K562 treated with DMSO at 1 percent for 48 hours (cell line): ENCODE results near the gene MEPCE. TPM values are rescaled to one million over a fixed set of nuclear protein-coding genes. Genes with fewer than 3 reads are reported as not detected.

Experiments
- total RNA-seq: library from RNA; unstranded; fragments of 300-600 nt; gene quantifications from 2 replicates; pipeline ENCODE4 v1.2.3, GENCODE V29; 2022; ENCODE audit warnings: low replicate concordance; ENCODE audit errors: extremely low read depth

MEPCE gene, protein sequence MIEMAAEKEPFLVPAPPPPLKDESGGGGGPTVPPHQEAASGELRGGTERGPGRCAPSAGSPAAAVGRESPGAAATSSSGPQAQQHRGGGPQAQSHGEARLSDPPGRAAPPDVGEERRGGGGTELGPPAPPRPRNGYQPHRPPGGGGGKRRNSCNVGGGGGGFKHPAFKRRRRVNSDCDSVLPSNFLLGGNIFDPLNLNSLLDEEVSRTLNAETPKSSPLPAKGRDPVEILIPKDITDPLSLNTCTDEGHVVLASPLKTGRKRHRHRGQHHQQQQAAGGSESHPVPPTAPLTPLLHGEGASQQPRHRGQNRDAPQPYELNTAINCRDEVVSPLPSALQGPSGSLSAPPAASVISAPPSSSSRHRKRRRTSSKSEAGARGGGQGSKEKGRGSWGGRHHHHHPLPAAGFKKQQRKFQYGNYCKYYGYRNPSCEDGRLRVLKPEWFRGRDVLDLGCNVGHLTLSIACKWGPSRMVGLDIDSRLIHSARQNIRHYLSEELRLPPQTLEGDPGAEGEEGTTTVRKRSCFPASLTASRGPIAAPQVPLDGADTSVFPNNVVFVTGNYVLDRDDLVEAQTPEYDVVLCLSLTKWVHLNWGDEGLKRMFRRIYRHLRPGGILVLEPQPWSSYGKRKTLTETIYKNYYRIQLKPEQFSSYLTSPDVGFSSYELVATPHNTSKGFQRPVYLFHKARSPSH
- not detected in 2 replicates for total RNA-seq

DNA sequence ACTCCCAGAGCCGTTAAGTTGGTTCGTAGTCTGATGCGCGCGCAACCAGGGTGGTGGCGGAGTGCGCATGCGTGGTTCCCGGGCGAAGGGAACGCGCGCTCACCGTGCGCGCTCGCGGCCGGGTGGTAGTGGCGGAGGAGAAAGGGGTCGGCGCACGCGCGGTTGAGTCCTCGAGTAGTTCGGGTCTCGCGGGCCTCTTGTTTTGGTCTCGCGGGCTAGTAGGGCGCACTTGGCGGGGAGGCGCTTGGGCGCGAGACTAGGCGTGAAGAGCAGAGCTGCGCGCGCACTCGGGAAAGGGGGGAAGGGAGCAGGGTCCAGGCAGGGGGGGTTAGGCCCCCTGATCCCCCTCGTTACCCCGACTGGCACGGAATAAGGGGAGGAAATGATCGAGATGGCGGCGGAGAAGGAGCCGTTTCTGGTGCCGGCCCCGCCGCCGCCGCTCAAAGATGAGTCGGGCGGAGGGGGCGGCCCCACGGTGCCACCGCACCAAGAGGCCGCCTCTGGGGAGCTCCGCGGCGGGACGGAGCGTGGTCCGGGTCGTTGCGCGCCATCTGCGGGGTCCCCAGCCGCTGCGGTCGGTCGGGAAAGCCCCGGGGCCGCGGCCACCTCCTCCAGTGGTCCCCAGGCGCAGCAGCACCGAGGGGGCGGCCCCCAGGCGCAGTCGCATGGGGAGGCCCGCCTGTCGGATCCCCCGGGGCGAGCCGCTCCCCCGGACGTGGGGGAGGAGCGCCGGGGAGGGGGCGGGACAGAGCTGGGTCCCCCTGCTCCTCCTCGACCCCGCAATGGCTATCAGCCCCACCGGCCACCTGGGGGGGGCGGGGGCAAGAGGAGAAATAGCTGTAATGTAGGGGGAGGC is at the start of gene MEPCE:
MEPCE (plus strand) TSS at position 195 of the 856 bp plus-strand sequence; CDS start at position 383, 188 bp downstream.

GRCh38 chr7:100428199-100428966 is 1.2 kb upstream of the MEPCE start, which contains the start of gene ZCWPW1:
Gene ZCWPW1, minus strand, starts transcription at chr7:100428703. Its CDS starts 8,054 bp downstream, at chr7:100420649.

GRCh38 chr7:100464210-100464660 is 34.6 kb downstream of the MEPCE start, which contains the start of gene SPACDR:
Gene SPACDR, minus strand, starts transcription at chr7:100464260. Its CDS starts 235 bp downstream, at chr7:100464025.

GRCh38 chr7:100478958-100479660 is 49.5 kb downstream of the MEPCE start, which contains the start of gene TSC22D4:
Gene TSC22D4, minus strand, starts transcription at chr7:100479214. Its CDS starts 1,176 bp downstream, at chr7:100478038.

Other genes with a start within 250 kb of the MEPCE start
- not detected in 2 replicates for gene PVRIG, start 209.9 kb upstream of the MEPCE start, total RNA-seq
- gene SPDYE3, start 122.1 kb upstream of the MEPCE start, total RNA-seq: not detected in 2 replicates
- not detected in 2 replicates for gene PILRB, start 71.7 kb upstream of the MEPCE start, total RNA-seq
- gene PILRA, start 56.3 kb upstream of the MEPCE start, total RNA-seq: not detected in 2 replicates
- gene ZCWPW1, start 1.1 kb upstream of the MEPCE start, total RNA-seq: not detected in 2 replicates
- not detected in 2 replicates for gene PPP1R35, start 6.7 kb downstream of the MEPCE start, total RNA-seq
- gene SPACDR, start 34.4 kb downstream of the MEPCE start, total RNA-seq: not detected in 2 replicates
- gene TSC22D4, start 49.4 kb downstream of the MEPCE start, total RNA-seq: 576 TPM in 1 of 2 replicates, not detected in the other
- gene NYAP1, start 54.1 kb downstream of the MEPCE start, total RNA-seq: not detected in 2 replicates
- gene AGFG2, start 109.4 kb downstream of the MEPCE start, total RNA-seq: not detected in 2 replicates
- not detected in 2 replicates for gene SAP25, start 144.1 kb downstream of the MEPCE start, total RNA-seq
- not detected in 2 replicates for gene LRCH4, start 156.3 kb downstream of the MEPCE start, total RNA-seq
- gene FBXO24, start 156.5 kb downstream of the MEPCE start, total RNA-seq: not detected in 2 replicates
- gene PCOLCE, start 172.5 kb downstream of the MEPCE start, total RNA-seq: not detected in 2 replicates
- gene MOSPD3, start 182.7 kb downstream of the MEPCE start, total RNA-seq: not detected in 2 replicates
- gene TFR2, start 211.7 kb downstream of the MEPCE start, total RNA-seq: not detected in 2 replicates
- not detected in 2 replicates for gene ACTL6B, start 226.6 kb downstream of the MEPCE start, total RNA-seq
- gene GNB2, start 243.9 kb downstream of the MEPCE start, total RNA-seq: 1,248 TPM in 1 of 2 replicates, not detected in the other